NCI-H1694 (cell line): Measurements from ENCODE around the gene SNAI3.

ENCODE experiments used
- DNase-seq: peaks from one replicate; lab custom pipeline; 2025; lab: John Stamatoyannopoulos, UW

SNAI3 gene

GRCh38 chr16:88721236-88721635 is 34.9 kb upstream of the SNAI3 start:
- no peak for DNase-seq

GRCh38 chr16:88720396-88720970 is 34.2 kb upstream of the SNAI3 start:
- no peak for DNase-seq

GRCh38 chr16:88719933-88720296 is 33.6 kb upstream of the SNAI3 start:
- no peak for DNase-seq

- DNase-seq = no peak
Measured at GRCh38 chr16:88719267-88719932, 33.1 kb upstream of the SNAI3 start.

- no peak for DNase-seq
Measured at GRCh38 chr16:88718178-88718577, 31.9 kb upstream of the SNAI3 start.

- no peak for DNase-seq
Measured at GRCh38 chr16:88716601-88717001, 30.3 kb upstream of the SNAI3 start.

- DNase-seq = no peak
Measured at GRCh38 chr16:88716201-88716600, 29.9 kb upstream of the SNAI3 start.

- DNase-seq = no peak
Measured at GRCh38 chr16:88715312-88716190, 29.2 kb upstream of the SNAI3 start.

GRCh38 chr16:88714420-88715302 is 28.4 kb upstream of the SNAI3 start:
- DNase-seq = no peak

GRCh38 chr16:88713568-88714419 is 27.5 kb upstream of the SNAI3 start:
- DNase-seq = no peak

- DNase-seq = no peak
Measured at GRCh38 chr16:88713054-88713453, 26.7 kb upstream of the SNAI3 start.

- DNase-seq = no peak
Measured at GRCh38 chr16:88712362-88712979, 26.2 kb upstream of the SNAI3 start.

- DNase-seq = no peak
Measured at GRCh38 chr16:88711750-88712340, 25.5 kb upstream of the SNAI3 start.

GRCh38 chr16:88710556-88710955 is 24.2 kb upstream of the SNAI3 start:
- no peak for DNase-seq

GRCh38 chr16:88706965-88707826 is 20.9 kb upstream of the SNAI3 start:
- DNase-seq = no peak

GRCh38 chr16:88706229-88706964 is 20.1 kb upstream of the SNAI3 start, which contains the start of the genes CTU2 and RNF166:
Gene CTU2 (plus strand): TSS chr16:88706503. CDS start chr16:88706531, 28 bp downstream.
Gene RNF166 (minus strand): TSS chr16:88706408. CDS start chr16:88706325, 83 bp downstream.
- DNase-seq = peak; percentile 28

GRCh38 chr16:88705801-88706228 is 19.5 kb upstream of the SNAI3 start:
- DNase-seq = no peak

GRCh38 chr16:88705076-88705684 is 18.9 kb upstream of the SNAI3 start:
- no peak for DNase-seq
